Osteocyte (in vitro differentiated cells): ENCODE data around the gene OGA. TPM values are rescaled to one million over a fixed set of nuclear protein-coding genes. Genes with fewer than 3 reads are reported as not detected.

Experiments used
- DNase-seq: peaks from one replicate; pipeline ENCODE4 v3.0.0; 2021; ENCODE audit warnings: mixed read lengths; ENCODE audit not compliant: unreplicated experiment; ENCODE audit errors: extremely low spot score
- H3K27ac Mint-ChIP-seq: one replicate; pipeline ENCODE4 v1.8.0; 2021; ENCODE audit warnings: mild to moderate bottlenecking, mixed read lengths; ENCODE audit not compliant: unreplicated experiment
- H3K27me3 Mint-ChIP-seq: one replicate; pipeline ENCODE4 v1.8.0; 2021; ENCODE audit warnings: mixed read lengths; ENCODE audit not compliant: unreplicated experiment
- H3K36me3 Mint-ChIP-seq: one replicate; pipeline ENCODE4 v1.8.0; 2021; ENCODE audit warnings: mixed read lengths; ENCODE audit not compliant: unreplicated experiment
- H3K4me1 Mint-ChIP-seq: one replicate; pipeline ENCODE4 v1.8.0; 2021; ENCODE audit warnings: mixed read lengths; ENCODE audit not compliant: unreplicated experiment
- H3K4me3 Mint-ChIP-seq: one replicate; pipeline ENCODE4 v1.8.0; 2021; ENCODE audit warnings: mild to moderate bottlenecking, moderate library complexity, mixed read lengths; ENCODE audit not compliant: unreplicated experiment
- H3K9me3 Mint-ChIP-seq: one replicate; pipeline ENCODE4 v1.8.0; 2021; ENCODE audit warnings: mixed read lengths; ENCODE audit not compliant: unreplicated experiment
- CTCF ChIP-seq: fragments of 200-600 bp; sonication (generic); IDR thresholded peaks from 2 replicates; pipeline ENCODE4 v1.5.0; 2021; ENCODE audit warnings: antibody characterized with exemption, mild to moderate bottlenecking, moderate library complexity
- total RNA-seq: library from RNA; stranded (reverse); gene quantifications from 2 replicates; pipeline ENCODE4 v1.2.1, GENCODE V29; 2021

OGA gene
- total RNA-seq, 1 donor from 2014 or later = 113 TPM

- Mint-ChIP-seq H3K36me3 (peaks cover 15% of the 10 kb centered on the region), H3K4me1 (peaks cover 45% of the 10 kb centered on the region), H3K9me3 (no peaks in the 10 kb centered on the region), H3K4me3 (peak overlapping the region; percentile 62), H3K27me3 (peaks cover 24% of the 10 kb centered on the region), H3K27ac (no peak overlapping the region)
- peak; percentile 56 for DNase-seq
- TF ChIP-seq CTCF = no peak
Measured at GRCh38 chr10:101781655-101781983, 36.6 kb downstream of the OGA start.

GRCh38 chr10:101780818-101781654 lies 37.2 kb downstream of the OGA start:
- no peak overlapping the region for H3K27ac Mint-ChIP-seq
- H3K4me3 Mint-ChIP-seq = peak overlapping the region; percentile 10
- peak; percentile 91 for TF ChIP-seq CTCF
- peak; percentile 88 for DNase-seq
- peaks cover 25% of the 10 kb centered on the region for H3K27me3 Mint-ChIP-seq
- H3K36me3 Mint-ChIP-seq = peaks cover 11% of the 10 kb centered on the region
- H3K4me1 Mint-ChIP-seq = peaks cover 45% of the 10 kb centered on the region
- H3K9me3 Mint-ChIP-seq = no peaks in the 10 kb centered on the region

GRCh38 chr10:101780187-101780817 lies 37.9 kb downstream of the OGA start:
- H3K27me3 Mint-ChIP-seq = peaks cover 26% of the 10 kb centered on the region
- DNase-seq = no peak
- no peak overlapping the region for H3K27ac Mint-ChIP-seq
- H3K9me3 Mint-ChIP-seq = no peaks in the 10 kb centered on the region
- peak overlapping the region; percentile 64 for H3K4me3 Mint-ChIP-seq
- H3K4me1 Mint-ChIP-seq = peaks cover 45% of the 10 kb centered on the region
- H3K36me3 Mint-ChIP-seq = peaks cover 5% of the 10 kb centered on the region
- TF ChIP-seq CTCF = no peak

GRCh38 chr10:101779544-101780186 lies 38.6 kb downstream of the OGA start:
- TF ChIP-seq CTCF = peak; percentile 90
- Mint-ChIP-seq H3K4me1 (peaks cover 45% of the 10 kb centered on the region), H3K4me3 (peak overlapping the region; percentile 64), H3K27me3 (peaks cover 32% of the 10 kb centered on the region), H3K27ac (no peak overlapping the region), H3K36me3 (no peaks in the 10 kb centered on the region), H3K9me3 (no peaks in the 10 kb centered on the region)
- peak; percentile 94 for DNase-seq
